ENCODE data around the gene MFF.
"Not testable (repeated sequence)": the region's sequence is repeated elsewhere in the genome, so short reads cannot be mapped to it uniquely, and the experiment has no call there.

The MFF gene

DNA sequence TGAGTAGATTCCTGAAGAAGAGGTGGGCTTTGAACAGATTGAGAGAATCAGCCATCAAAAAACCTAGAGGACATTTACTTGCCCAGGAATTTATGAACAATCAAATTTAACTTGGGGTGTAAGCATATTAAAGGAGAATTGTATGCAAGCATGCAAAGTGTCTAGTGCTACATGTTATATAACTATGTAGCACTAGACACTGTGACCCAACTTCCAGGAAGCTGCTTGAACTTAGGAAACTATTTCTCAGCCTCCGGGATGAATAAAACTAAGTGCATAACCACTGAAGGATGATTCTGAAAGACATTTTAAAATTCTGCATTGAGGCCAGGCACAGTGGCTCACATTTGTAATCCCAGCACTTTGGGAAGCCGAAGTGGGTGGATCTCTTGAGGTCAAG, 12.4 kb downstream of the MFF start:
- DNase-seq: no peak

GRCh38 chr2:227339098-227339599, 14.1 kb downstream of the MFF start:
- DNase-seq: no peak

GRCh38 chr2:227340106-227340505, 15.1 kb downstream of the MFF start:
- DNase-seq: no peak

- no peak for DNase-seq
Measured at GRCh38 chr2:227341553-227341952, 16.5 kb downstream of the MFF start.

DNA sequence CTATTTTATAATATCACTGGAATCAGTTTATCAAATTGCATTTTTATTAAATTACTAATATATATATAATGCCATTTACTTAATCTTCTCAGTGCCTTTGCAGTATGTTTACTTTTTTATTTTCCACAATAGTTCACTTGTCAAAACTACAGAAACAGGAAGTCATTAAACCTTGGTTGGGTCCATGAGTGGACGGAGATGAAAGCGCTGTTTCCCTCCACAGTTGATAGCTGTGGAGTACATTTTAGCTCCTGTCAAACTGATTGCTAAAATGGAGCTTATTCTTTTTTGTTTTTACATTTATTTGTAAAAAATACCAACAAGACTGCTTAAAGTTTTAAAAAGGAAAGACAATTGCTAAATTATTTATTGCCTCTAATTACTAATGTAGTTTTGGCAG, 19.2 kb downstream of the MFF start:
- no peak for DNase-seq

DNA sequence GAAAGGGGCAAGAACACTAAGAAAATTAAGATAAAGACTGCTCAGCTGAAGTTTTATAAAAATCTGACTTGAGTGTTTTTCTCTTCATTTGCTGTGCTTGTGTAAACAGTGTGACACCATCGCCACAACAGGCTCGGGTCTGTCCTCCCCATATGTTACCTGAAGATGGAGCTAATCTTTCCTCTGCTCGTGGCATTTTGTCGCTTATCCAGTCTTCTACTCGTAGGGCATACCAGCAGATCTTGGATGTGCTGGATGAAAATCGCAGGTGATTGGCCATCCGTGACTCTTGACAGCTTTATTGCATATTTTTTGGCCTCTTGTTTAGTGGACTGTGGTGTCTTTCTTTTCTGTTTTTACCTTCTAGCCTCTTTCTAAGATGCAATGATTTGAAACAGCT, 22.1 kb downstream of the MFF start:
- no peak for DNase-seq

DNA sequence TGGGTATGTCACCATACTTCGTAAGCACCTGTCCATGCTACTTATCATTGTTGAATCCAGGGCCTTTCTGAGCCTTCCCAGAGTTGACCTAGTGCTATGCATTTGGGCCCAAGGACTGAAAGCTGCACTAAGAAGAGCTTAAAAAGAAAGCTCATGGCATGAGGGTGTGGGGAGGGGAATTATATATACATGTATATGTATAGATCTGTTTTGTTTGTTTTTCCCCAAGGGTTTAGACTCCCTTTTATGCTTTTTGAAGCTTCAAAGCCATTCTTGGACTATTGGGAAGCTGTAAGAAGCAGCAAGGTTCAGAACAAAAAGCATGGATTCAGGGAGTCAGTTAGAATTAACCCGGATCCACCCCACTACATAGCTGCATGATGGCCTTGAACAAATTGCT, 23.3 kb downstream of the MFF start:
- no peak for DNase-seq

GRCh38 chr2:227349989-227350612, 25.1 kb downstream of the MFF start:
- no peak for DNase-seq

DNA sequence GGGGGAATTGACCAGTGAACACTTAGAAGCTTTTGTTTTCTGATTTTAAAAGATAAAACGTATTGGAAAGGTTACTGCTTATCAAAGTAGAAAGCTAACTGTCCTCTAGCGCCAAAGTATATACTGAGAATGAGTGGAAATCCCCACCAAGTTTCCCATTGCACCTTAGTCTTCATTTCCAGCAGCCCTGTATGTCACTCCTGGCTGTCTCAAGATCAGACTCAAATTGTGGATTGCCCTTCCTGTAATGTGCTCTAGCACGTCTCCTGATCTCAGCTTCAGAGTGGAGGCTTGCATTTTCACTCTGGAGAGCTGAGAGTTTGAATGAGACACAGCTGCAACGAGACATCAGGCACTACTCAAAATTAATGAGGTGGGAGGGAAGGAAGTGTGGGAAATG, 26.6 kb downstream of the MFF start:
- no peak for DNase-seq

GRCh38 chr2:227360351-227360750, 35.3 kb downstream of the MFF start:
- DNase-seq: no peak

GRCh38 chr2:227363756-227364155, 38.7 kb downstream of the MFF start:
- no peak for DNase-seq

GRCh38 chr2:227364585-227365263, 39.7 kb downstream of the MFF start:
- DNase-seq: not testable (repeated sequence)

DNA sequence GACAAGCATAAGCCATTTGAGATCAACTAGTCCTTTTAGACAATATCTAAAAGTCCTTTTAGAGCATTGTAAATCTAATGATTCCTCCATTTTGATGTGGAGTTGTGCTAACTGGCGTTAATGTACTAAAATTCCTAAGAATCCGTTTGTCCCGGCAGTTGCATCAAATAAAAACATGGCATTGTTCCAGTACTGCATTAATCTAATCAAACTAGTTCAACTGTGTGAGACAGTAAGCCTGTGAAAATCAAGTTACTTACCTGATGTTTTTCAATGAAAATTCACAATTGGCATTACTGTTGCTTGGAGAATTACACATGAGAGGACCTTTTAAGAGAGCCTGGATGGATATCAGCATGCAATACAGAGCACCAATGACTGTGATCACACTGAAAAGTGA, 40.8 kb downstream of the MFF start:
- no peak for DNase-seq

DNA sequence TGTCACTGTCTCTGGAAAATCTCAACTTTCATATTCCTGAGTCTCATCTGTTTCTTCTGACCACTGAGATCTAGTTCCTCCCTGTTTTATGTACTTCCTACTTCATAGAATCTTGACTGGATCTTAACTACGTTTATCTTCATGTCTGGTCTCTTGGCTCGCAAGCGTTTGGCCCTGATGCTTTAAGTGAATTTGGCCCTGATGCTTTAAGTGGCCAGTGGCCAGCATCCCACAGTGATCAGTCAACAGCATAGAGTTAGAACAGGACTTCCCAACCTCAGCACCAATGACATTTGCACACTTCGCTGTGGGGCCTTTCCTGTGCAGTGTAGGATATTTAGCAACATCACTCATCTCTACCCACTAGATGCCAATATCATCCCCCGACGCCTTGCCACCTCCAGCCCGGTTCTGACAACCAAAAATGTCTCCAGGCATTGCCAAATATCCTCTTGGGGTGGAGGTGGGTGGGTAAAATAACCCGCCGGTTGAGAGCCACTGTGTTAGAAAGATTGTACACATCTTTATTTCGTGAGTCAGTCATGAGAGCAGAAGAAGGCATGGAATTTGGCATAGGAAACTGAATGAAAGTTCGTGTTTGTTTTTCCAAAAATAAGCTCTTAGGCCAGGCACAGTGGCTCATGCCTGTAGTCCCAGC, 41.8 kb downstream of the MFF start:
- DNase-seq: no peak

DNA sequence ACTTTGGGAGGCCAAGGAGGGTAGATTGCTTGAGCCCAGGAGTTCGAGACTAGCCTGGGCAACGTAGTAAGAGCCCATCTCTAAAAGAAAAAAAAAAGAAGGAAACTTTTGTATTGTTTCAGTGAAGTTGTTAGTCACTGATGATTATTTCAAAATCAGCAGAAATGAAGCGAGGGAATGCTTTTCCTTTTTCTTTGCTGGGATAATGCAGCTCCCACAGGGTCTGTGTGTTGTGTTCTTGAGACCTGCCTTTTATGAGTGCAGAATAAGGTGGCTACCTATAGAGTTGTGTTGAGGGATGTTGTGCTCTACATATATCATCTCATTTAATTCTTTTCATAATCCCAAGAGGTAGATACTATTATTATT, 42.4 kb downstream of the MFF start:
- DNase-seq: no peak

GRCh38 chr2:227368574-227368973, 43.5 kb downstream of the MFF start:
- DNase-seq: no peak

GRCh38 chr2:227370092-227370491, 45.0 kb downstream of the MFF start:
- no peak for DNase-seq

GRCh38 chr2:227370791-227371312, 45.8 kb downstream of the MFF start:
- DNase-seq: peak; percentile 56

GRCh38 chr2:227373389-227373788, 48.3 kb downstream of the MFF start:
- DNase-seq: no peak

DNA sequence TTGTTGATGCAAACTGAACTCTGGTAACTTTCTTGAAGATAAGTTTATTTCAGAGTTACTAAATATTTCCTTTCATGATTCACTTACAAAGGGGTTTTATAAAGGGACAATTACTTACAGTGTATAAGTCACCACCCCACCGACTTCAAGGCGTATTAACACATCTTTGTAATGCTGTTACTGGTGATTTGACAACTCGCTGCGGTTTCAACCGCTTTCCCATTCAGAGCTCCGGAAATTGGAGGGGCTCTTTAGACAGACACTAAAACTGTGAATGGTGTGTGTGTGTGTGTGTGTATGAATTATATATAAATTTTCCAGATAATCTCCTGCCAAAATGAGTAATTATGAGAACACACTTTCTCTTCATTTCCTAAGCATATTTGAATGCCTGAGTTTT, 49.1 kb downstream of the MFF start:
- DNase-seq: no peak

- no peak for DNase-seq
Measured at GRCh38 chr2:227376656-227377396, 51.8 kb downstream of the MFF start.

DNA sequence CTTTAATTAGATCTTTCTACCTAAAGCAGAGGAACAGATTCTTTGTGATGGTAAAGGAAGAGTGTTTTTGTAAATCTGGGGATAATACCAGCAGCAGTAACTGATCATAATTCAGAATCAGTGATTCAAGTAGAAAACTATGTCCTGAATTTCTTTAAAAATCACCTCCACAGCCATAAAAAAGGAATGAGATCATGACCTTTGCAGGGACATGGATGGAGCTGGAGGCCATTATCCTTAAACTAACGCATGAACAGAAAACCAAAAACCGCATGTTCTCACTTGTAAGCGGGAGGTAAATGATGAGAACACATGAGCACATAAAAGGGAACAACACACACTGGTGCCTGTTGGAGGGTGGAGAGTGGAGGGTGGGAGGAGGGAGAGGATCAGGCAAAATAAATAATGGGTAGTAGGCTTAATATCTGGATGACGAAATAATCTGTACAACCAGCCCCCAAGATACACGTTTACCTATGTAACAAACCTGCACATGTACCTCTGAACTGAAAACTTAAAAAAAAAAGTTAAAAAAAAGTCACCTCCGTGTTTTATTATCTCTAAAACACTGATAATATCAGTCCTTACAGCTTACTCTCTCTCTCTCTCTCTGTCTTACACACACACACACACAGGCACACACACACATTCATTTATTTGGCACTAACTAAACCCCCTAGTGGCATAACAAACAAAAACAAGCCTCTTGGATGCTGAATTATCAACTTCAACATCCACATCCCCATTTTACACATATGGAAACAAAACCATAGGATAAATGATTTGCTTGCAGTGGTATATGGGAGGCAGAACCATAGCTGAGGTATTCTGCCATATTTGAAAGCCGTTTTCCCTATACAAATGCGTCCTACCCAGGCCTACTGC, 52.7 kb downstream of the MFF start:
- DNase-seq: no peak

All from amniotic stem cell (primary cell).